ENCODE data around the gene GJD2. TPM values are rescaled to one million over a fixed set of nuclear protein-coding genes. Genes with fewer than 3 reads are reported as not detected.

The GJD2 gene
- total and polyA plus RNA-seq, 2 experiments from 2014 or later: 0.45 TPM; not detected in 1

GRCh38 chr15:34757262-34757661 lies 2.5 kb upstream of the GJD2 start:
- H3K4me1 ChIP-seq (ENCODE audit: low read depth): no peaks in the 10 kb centered on the region
- no peak overlapping the region for H3K4me3 ChIP-seq
- H3K27ac ChIP-seq: no peak overlapping the region
- no peaks in the 10 kb centered on the region for H3K9me3 ChIP-seq (ENCODE audit: low read depth)
- H3K27me3 ChIP-seq: peaks cover 80% of the 10 kb centered on the region
- no peaks in the 10 kb centered on the region for H3K36me3 ChIP-seq
- no peak for DNase-seq (ENCODE audit: low read depth in 1 of 2, low spot score in 1 of 2)
- TF ChIP-seq, protein P1, sequence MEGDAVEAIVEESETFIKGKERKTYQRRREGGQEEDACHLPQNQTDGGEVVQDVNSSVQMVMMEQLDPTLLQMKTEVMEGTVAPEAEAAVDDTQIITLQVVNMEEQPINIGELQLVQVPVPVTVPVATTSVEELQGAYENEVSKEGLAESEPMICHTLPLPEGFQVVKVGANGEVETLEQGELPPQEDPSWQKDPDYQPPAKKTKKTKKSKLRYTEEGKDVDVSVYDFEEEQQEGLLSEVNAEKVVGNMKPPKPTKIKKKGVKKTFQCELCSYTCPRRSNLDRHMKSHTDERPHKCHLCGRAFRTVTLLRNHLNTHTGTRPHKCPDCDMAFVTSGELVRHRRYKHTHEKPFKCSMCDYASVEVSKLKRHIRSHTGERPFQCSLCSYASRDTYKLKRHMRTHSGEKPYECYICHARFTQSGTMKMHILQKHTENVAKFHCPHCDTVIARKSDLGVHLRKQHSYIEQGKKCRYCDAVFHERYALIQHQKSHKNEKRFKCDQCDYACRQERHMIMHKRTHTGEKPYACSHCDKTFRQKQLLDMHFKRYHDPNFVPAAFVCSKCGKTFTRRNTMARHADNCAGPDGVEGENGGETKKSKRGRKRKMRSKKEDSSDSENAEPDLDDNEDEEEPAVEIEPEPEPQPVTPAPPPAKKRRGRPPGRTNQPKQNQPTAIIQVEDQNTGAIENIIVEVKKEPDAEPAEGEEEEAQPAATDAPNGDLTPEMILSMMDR (IDR thresholded peaks at IDR 0.05; ENCODE audit: low read depth, low read length): no peak

GRCh38 chr15:34755419-34755773 lies 598 bp upstream of the GJD2 start:
- no peaks in the 10 kb centered on the region for H3K4me1 ChIP-seq (ENCODE audit: low read depth)
- H3K4me3 ChIP-seq: peak overlapping the region; percentile 42
- H3K36me3 ChIP-seq: no peaks in the 10 kb centered on the region
- H3K27ac ChIP-seq: no peak overlapping the region
- H3K9me3 ChIP-seq (ENCODE audit: low read depth): no peaks in the 10 kb centered on the region
- no peak for DNase-seq (ENCODE audit: low read depth in 1 of 2, low spot score in 1 of 2)
- TF ChIP-seq, protein P1 (IDR thresholded peaks at IDR 0.05; ENCODE audit: low read depth, low read length): no peak
- peaks cover 81% of the 10 kb centered on the region for H3K27me3 ChIP-seq

- DNase-seq (ENCODE audit: low read depth in 1 of 2, low spot score in 1 of 2): no peak
- Histone ChIP-seq H3K9me3 (ENCODE audit: low read depth) (no peaks in the 10 kb centered on the region), H3K27ac (no peak overlapping the region), H3K36me3 (no peaks in the 10 kb centered on the region), H3K4me3 (peak overlapping the region; percentile 42), H3K27me3 (peaks cover 82% of the 10 kb centered on the region), H3K4me1 (ENCODE audit: low read depth) (no peaks in the 10 kb centered on the region)
- TF ChIP-seq, protein P1 (IDR thresholded peaks at IDR 0.05; ENCODE audit: low read depth, low read length): no peak
These were observed 612 bp downstream of the GJD2 start for GRCh38 chr15:34754171-34754601.

GRCh38 chr15:34753236-34753894 lies 1.4 kb downstream of the GJD2 start:
- no peak overlapping the region for H3K4me3 ChIP-seq
- H3K4me1 ChIP-seq (ENCODE audit: low read depth): no peaks in the 10 kb centered on the region
- TF ChIP-seq, protein P1 (IDR thresholded peaks at IDR 0.05; ENCODE audit: low read depth, low read length): no peak
- no peaks in the 10 kb centered on the region for H3K36me3 ChIP-seq
- H3K27me3 ChIP-seq: peaks cover 76% of the 10 kb centered on the region
- peak; percentile 71 to 86 for DNase-seq (ENCODE audit: low read depth in 1 of 2, low spot score in 1 of 2)
- H3K9me3 ChIP-seq (ENCODE audit: low read depth): no peaks in the 10 kb centered on the region
- H3K27ac ChIP-seq: no peak overlapping the region

GRCh38 chr15:34749691-34750090 lies 5.1 kb downstream of the GJD2 start:
- H3K36me3 ChIP-seq: no peaks in the 10 kb centered on the region
- no peak overlapping the region for H3K27ac ChIP-seq
- H3K4me1 ChIP-seq (ENCODE audit: low read depth): no peaks in the 10 kb centered on the region
- TF ChIP-seq, protein P1 (IDR thresholded peaks at IDR 0.05; ENCODE audit: low read depth, low read length): no peak
- H3K4me3 ChIP-seq: no peak overlapping the region
- no peak for DNase-seq (ENCODE audit: low read depth in 1 of 2, low spot score in 1 of 2)
- peaks cover 39% of the 10 kb centered on the region for H3K27me3 ChIP-seq
- no peaks in the 10 kb centered on the region for H3K9me3 ChIP-seq (ENCODE audit: low read depth)
